Esophagus squamous epithelium (tissue), 4 donors: Measurements from ENCODE around the gene THRAP3.

ENCODE experiments used
- CTCF ChIP-seq, 6 experiments: fragments of 450-650 bp in 4 of 6; fragments of 200-600 bp in 2 of 6; sonication (generic) in 2 of 6; IDR thresholded peaks; one replicate each; pipeline ENCODE4 v1.5.1; 2016 to 2019; ENCODE audit warnings: antibody characterized with exemption in 6 of 6, mild to moderate bottlenecking in 4 of 6, moderate library complexity in 4 of 6
- POLR2A ChIP-seq, 4 donors: fragments of 450-650 bp; IDR thresholded peaks; one replicate each; pipeline ENCODE4 v1.6.1; 2017; ENCODE audit warnings: antibody characterized with exemption in 4 of 4, mild to moderate bottlenecking in 4 of 4, moderate library complexity in 3 of 4

- no peak for TF ChIP-seq CTCF (IDR thresholded peaks at IDR 0.05)
- TF ChIP-seq POLR2A (IDR thresholded peaks at IDR 0.05) = no peak
Observed at GRCh38 chr1:36350659-36351226, 126.5 kb downstream of the THRAP3 start.
